ENCODE data around the gene TICRR.

Gene TICRR

DNA sequence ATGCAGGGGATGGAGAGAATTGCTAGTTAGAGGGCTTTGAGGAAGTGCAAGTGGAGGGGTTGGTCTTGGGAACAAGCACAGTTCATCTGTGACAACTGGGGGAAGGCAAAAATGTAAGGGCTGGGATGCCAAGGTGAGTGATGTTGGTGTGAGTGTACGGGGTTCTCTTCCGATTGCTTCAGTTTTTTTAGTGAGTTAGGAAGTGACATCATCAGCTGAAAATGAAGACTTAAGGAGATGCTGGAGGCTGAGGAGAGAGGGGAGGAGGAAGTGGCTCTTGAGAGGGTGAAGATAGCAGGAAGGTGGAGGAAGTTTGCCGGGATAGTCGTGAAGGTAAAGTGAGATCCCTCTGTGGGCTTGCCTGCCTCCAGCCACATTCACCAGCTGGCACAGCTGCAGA lies 12.7 kb downstream of the TICRR start:
- Histone ChIP-seq H3K14ac (ENCODE audit: low read length in 2 of 2) (no peak overlapping the region), H3K4me1 (ENCODE audit: control insufficient read depth, insufficient read depth, low read depth, low read length) (peaks cover 3% of the 10 kb centered on the region), H4K8ac (ENCODE audit: low read length) (peak overlapping the region; percentile 93), H3K9me3 (ENCODE audit: control insufficient read depth, low read length) (no peaks in the 10 kb centered on the region), H3K18ac (ENCODE audit: low read depth in 1 of 2, low read length in 2 of 2) (peak overlapping the region in 1 of 2 experiments; percentile 62), H3K27ac (ENCODE audit: low read length, poor library complexity, severe bottlenecking) (no peak overlapping the region), H3K9ac (ENCODE audit: low read length) (no peak overlapping the region), H2BK5ac (ENCODE audit: low read depth, low read length, poor library complexity, severe bottlenecking) (no peak overlapping the region), H2BK12ac (ENCODE audit: low read length in 2 of 2) (no peak overlapping the region), H2BK120ac (ENCODE audit: low read depth, low read length) (peak overlapping the region; percentile 80), H2BK15ac (ENCODE audit: low read depth, poor library complexity, severe bottlenecking) (no peak overlapping the region), H3K79me1 (replicated peaks; ENCODE audit: low read length, poor library complexity, severe bottlenecking) (peaks cover 23% of the 10 kb centered on the region), H3K27me3 (ENCODE audit: control insufficient read depth in 1 of 2, insufficient read depth in 1 of 2, low read length in 2 of 2) (no peaks in the 10 kb centered on the region), H2AK5ac (ENCODE audit: low read length, severe bottlenecking) (no peak overlapping the region), H3K4me2 (ENCODE audit: low read length, poor library complexity, severe bottlenecking) (no peak overlapping the region), H4K91ac (ENCODE audit: low read length) (peak overlapping the region; percentile 59), H3K4ac (ENCODE audit: low read depth in 1 of 2, low read length in 2 of 2) (no peak overlapping the region), H3K23ac (ENCODE audit: low read length in 2 of 2) (no peak overlapping the region), H3K36me3 (ENCODE audit: control insufficient read depth in 1 of 2, insufficient read depth in 2 of 2, low read depth in 1 of 2, low read length in 2 of 2) (peaks cover 9 to 11% of the 10 kb centered on the region in 2 experiments), H2AFZ (ENCODE audit: low read depth, low read length) (peak overlapping the region; percentile 3), H3K4me3 (ENCODE audit: insufficient read depth in 1 of 2, low read depth in 1 of 2, low read length in 2 of 2) (no peak overlapping the region)
- WGBS, result 27% methylated on average over 4 of the region's 4 CpGs
- DNase-seq, result peak; percentile 33

DNA sequence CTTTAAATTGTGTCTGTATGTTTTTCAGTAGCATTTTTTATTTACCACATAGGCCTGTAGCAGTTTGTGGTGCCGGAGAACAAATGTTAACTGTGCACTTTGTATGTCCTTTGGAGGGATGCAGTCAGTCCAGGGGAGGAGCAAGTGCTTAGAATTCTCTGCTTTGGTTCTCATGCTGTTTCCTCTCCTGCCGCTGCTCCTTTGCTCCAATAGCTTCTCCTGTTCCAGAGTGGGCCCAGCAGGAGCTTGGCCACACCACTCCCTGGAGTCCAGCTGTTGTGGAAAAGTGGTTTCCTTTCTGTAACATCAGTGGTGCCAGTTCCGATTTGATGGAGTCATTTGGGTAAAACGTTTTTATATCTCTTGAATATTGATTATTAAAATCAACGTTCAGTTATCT lies 16.6 kb downstream of the TICRR start:
- H2BK5ac ChIP-seq (ENCODE audit: low read depth, low read length, poor library complexity, severe bottlenecking), result no peak overlapping the region
- no peak overlapping the region for H2BK120ac ChIP-seq (ENCODE audit: low read depth, low read length)
- H3K4ac ChIP-seq (ENCODE audit: low read depth in 1 of 2, low read length in 2 of 2), result no peak overlapping the region
- no peak overlapping the region for H3K14ac ChIP-seq (ENCODE audit: low read length in 2 of 2)
- no peak overlapping the region for H3K9ac ChIP-seq (ENCODE audit: low read length)
- no peak overlapping the region for H2AK5ac ChIP-seq (ENCODE audit: low read length, severe bottlenecking)
- H3K18ac ChIP-seq (ENCODE audit: low read depth in 1 of 2, low read length in 2 of 2), result no peak overlapping the region
- peaks cover 9 to 10% of the 10 kb centered on the region in 2 experiments for H3K36me3 ChIP-seq (ENCODE audit: control insufficient read depth in 1 of 2, insufficient read depth in 2 of 2, low read depth in 1 of 2, low read length in 2 of 2)
- H4K8ac ChIP-seq (ENCODE audit: low read length), result no peak overlapping the region
- no peak overlapping the region for H2BK15ac ChIP-seq (ENCODE audit: low read depth, poor library complexity, severe bottlenecking)
- H3K79me1 ChIP-seq (replicated peaks; ENCODE audit: low read length, poor library complexity, severe bottlenecking), result peaks cover 24% of the 10 kb centered on the region
- H3K4me1 ChIP-seq (ENCODE audit: control insufficient read depth, insufficient read depth, low read depth, low read length), result peaks cover 3% of the 10 kb centered on the region
- H3K27ac ChIP-seq (ENCODE audit: low read length, poor library complexity, severe bottlenecking), result no peak overlapping the region
- no peak overlapping the region for H2AFZ ChIP-seq (ENCODE audit: low read depth, low read length)
- no peaks in the 10 kb centered on the region for H3K9me3 ChIP-seq (ENCODE audit: control insufficient read depth, low read length)
- no peaks in the 10 kb centered on the region for H3K27me3 ChIP-seq (ENCODE audit: control insufficient read depth in 1 of 2, insufficient read depth in 1 of 2, low read length in 2 of 2)
- H3K4me3 ChIP-seq (ENCODE audit: insufficient read depth in 1 of 2, low read depth in 1 of 2, low read length in 2 of 2), result no peak overlapping the region
- no peak overlapping the region for H3K4me2 ChIP-seq (ENCODE audit: low read length, poor library complexity, severe bottlenecking)
- 95% methylated on average over 2 of the region's 5 CpGs for WGBS
- no peak overlapping the region for H4K91ac ChIP-seq (ENCODE audit: low read length)
- H3K23ac ChIP-seq (ENCODE audit: low read length in 2 of 2), result no peak overlapping the region
- no peak overlapping the region for H2BK12ac ChIP-seq (ENCODE audit: low read length in 2 of 2)
- DNase-seq, result no peak

DNA sequence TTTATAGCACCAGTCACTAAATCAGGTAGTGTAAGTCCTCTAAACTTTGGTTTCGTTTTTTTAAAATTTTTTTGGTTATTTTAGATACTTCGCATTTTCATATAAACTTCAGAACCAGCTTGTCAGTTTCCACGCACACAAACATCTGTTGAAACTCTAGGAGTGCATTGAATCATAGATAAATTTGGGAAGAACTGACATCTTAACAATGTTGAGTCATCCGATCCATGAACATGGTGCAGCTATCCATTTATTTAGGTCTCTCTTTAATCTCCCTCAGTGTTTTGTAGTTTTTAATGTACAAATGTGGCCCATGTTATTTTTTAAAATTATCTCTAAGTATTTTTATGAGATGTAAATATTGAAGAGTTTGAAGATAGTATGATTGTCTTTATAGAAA lies 17.7 kb downstream of the TICRR start:
- Histone ChIP-seq H3K79me1 (replicated peaks; ENCODE audit: low read length, poor library complexity, severe bottlenecking) (peaks cover 17% of the 10 kb centered on the region), H3K9me3 (ENCODE audit: control insufficient read depth, low read length) (no peaks in the 10 kb centered on the region), H2BK5ac (ENCODE audit: low read depth, low read length, poor library complexity, severe bottlenecking) (no peak overlapping the region), H3K14ac (ENCODE audit: low read length in 2 of 2) (no peak overlapping the region), H2AK5ac (ENCODE audit: low read length, severe bottlenecking) (no peak overlapping the region), H3K4ac (ENCODE audit: low read depth in 1 of 2, low read length in 2 of 2) (no peak overlapping the region), H2BK15ac (ENCODE audit: low read depth, poor library complexity, severe bottlenecking) (peak overlapping the region; percentile 44), H4K8ac (ENCODE audit: low read length) (no peak overlapping the region), H3K23ac (ENCODE audit: low read length in 2 of 2) (no peak overlapping the region), H3K18ac (ENCODE audit: low read depth in 1 of 2, low read length in 2 of 2) (no peak overlapping the region), H3K4me3 (ENCODE audit: insufficient read depth in 1 of 2, low read depth in 1 of 2, low read length in 2 of 2) (no peak overlapping the region), H3K4me1 (ENCODE audit: control insufficient read depth, insufficient read depth, low read depth, low read length) (peaks cover 3% of the 10 kb centered on the region), H3K9ac (ENCODE audit: low read length) (no peak overlapping the region), H3K4me2 (ENCODE audit: low read length, poor library complexity, severe bottlenecking) (no peak overlapping the region), H3K27me3 (ENCODE audit: control insufficient read depth in 1 of 2, insufficient read depth in 1 of 2, low read length in 2 of 2) (no peaks in the 10 kb centered on the region), H2AFZ (ENCODE audit: low read depth, low read length) (no peak overlapping the region), H2BK120ac (ENCODE audit: low read depth, low read length) (no peak overlapping the region), H4K91ac (ENCODE audit: low read length) (no peak overlapping the region), H2BK12ac (ENCODE audit: low read length in 2 of 2) (no peak overlapping the region), H3K27ac (ENCODE audit: low read length, poor library complexity, severe bottlenecking) (no peak overlapping the region), H3K36me3 (ENCODE audit: control insufficient read depth in 1 of 2, insufficient read depth in 2 of 2, low read depth in 1 of 2, low read length in 2 of 2) (peaks cover 9 to 10% of the 10 kb centered on the region in 2 experiments)
- no peak for DNase-seq
- 100% methylated on average over 2 of the region's 4 CpGs for WGBS

DNA sequence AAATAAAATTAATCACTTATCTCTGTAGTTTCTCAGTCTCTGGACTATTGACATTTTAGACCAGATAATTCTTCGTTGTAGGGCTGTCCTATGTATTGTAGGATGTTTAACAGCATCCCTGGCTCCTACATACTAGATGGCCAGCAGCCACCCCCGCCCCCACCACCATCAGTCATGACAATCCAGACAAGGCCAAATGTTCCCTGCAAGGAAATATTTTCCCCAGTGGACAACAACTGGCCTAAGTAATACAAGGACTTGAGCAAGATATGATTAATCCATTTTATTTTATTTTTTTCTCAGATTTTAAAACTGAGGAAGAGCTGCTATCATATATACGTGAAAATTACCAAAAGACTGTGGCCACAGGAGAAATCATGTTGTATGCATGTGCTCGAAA lies 23.8 kb downstream of the TICRR start:
- Histone ChIP-seq H4K91ac (ENCODE audit: low read length) (no peak overlapping the region), H3K4me2 (ENCODE audit: low read length, poor library complexity, severe bottlenecking) (no peak overlapping the region), H3K18ac (ENCODE audit: low read depth in 1 of 2, low read length in 2 of 2) (no peak overlapping the region), H2BK5ac (ENCODE audit: low read depth, low read length, poor library complexity, severe bottlenecking) (no peak overlapping the region), H3K36me3 (ENCODE audit: control insufficient read depth in 1 of 2, insufficient read depth in 2 of 2, low read depth in 1 of 2, low read length in 2 of 2) (peaks cover 0 to 21% of the 10 kb centered on the region in 2 experiments), H3K4ac (ENCODE audit: low read depth in 1 of 2, low read length in 2 of 2) (no peak overlapping the region), H4K8ac (ENCODE audit: low read length) (no peak overlapping the region), H3K79me1 (replicated peaks; ENCODE audit: low read length, poor library complexity, severe bottlenecking) (peaks cover 3% of the 10 kb centered on the region), H3K14ac (ENCODE audit: low read length in 2 of 2) (no peak overlapping the region), H2AK5ac (ENCODE audit: low read length, severe bottlenecking) (no peak overlapping the region), H3K23ac (ENCODE audit: low read length in 2 of 2) (no peak overlapping the region), H3K27ac (ENCODE audit: low read length, poor library complexity, severe bottlenecking) (no peak overlapping the region), H2BK15ac (ENCODE audit: low read depth, poor library complexity, severe bottlenecking) (no peak overlapping the region), H2AFZ (ENCODE audit: low read depth, low read length) (no peak overlapping the region), H2BK120ac (ENCODE audit: low read depth, low read length) (no peak overlapping the region), H3K4me1 (ENCODE audit: control insufficient read depth, insufficient read depth, low read depth, low read length) (no peaks in the 10 kb centered on the region), H3K9ac (ENCODE audit: low read length) (no peak overlapping the region), H2BK12ac (ENCODE audit: low read length in 2 of 2) (no peak overlapping the region), H3K27me3 (ENCODE audit: control insufficient read depth in 1 of 2, insufficient read depth in 1 of 2, low read length in 2 of 2) (no peaks in the 10 kb centered on the region), H3K9me3 (ENCODE audit: control insufficient read depth, low read length) (no peaks in the 10 kb centered on the region), H3K4me3 (ENCODE audit: insufficient read depth in 1 of 2, low read depth in 1 of 2, low read length in 2 of 2) (no peak overlapping the region)
- 95% methylated on average over 4 of the region's 4 CpGs for WGBS
- no peak for DNase-seq

Data from mesenchymal stem cell (in vitro differentiated cells and primary cell).